Stimulated activated CD8-positive, alpha-beta memory T cell treated with anti-CD3 and anti-CD28 coated beads, Interleukin-15, amount 100 ng/mL, for 4 hours (primary cell): ENCODE data around the gene MTA3.

Source experiments
- DNase-seq, 2 donors: peaks; one replicate each; pipeline ENCODE4 v3.0.0-alpha.2; 2020; ENCODE audit warnings: low read depth in 2 of 2

MTA3 gene

DNA sequence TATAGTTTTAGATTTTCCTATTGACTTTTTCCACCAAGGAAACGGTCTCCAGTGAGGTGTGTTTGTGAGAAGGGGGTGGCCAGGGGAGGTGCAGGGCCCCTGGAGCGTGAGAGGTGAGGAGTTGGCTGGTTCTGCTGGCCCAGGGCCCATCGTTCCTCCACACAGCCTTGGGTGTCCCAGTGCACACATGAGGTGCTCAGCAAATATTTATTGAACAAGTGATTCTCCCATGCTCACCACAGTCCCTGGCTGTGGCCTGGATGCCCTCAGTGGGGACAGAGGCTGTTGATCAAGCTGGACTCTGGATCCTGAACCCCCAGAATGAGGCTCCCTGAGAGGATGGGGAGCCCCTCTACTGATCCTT is 219.0 kb downstream of the MTA3 start:
- DNase-seq = no peak

DNA sequence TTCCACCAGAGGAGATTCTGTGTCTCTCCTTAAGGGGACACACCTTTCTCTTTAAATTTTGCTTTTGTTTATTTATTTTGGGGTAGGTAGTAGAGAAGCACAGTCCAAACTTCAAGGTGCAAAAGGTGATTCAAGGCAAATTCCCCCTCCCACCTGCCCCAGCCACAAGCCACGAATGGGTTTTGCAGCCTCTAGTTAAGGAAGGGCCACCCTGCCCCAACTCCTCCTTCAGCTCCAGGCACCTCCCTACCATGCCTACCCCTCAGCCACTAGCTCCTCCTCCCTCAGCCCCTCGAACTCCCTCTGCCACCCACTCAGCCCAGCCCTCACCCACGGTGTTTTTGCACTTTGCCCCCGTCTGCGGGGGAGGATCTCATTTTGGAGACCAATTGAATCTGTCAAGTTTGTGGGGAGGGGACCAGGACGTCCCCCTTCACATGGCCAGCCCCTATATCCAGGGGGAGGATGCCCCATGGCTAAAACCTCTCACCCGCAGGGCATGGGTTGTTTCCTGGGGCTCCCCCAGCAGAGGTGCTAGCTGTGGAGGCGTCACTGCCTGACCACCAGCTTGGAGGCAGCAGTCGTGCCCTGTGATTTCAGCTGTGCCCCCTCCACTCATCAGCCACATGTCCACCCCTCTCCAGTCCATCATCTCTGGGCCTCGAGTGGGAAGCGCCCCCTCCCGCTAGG is 219.5 kb downstream of the MTA3 start:
- DNase-seq = no peak

DNA sequence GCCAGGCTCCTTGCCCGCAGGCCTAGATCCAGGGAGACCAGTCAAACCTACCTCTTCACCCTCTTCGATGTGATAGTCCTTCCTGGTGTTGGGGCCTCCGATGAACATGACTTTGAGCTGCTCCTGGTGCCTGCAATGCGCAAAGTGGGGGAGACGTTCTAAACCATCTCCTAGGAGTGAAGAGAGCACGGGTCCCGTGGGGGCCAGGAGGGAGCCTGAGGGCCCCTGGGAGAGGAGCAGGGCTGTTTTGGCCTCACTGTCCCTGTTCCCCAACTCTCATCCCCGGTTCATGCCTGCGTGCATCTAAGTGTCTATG is 220.0 kb downstream of the MTA3 start:
- DNase-seq = no peak

DNA sequence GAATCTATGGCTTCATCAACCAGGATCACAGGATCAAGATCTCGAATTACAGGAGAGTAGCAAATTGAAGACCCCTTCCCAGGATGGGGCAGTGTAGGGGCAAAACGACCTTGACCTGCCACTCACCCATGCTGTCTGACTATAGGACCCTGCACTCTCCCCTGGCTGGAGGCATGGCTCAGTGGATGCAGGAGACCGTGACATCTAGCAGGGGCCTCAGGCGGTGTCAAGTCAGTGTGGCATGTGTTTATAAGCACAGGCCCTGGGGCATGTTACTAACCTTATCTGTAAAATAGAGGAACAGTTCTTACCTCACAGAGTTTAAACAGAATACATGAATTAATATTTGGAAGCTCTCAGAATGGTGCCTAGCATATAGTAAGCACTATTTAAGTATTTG is 220.4 kb downstream of the MTA3 start:
- DNase-seq = no peak

DNA sequence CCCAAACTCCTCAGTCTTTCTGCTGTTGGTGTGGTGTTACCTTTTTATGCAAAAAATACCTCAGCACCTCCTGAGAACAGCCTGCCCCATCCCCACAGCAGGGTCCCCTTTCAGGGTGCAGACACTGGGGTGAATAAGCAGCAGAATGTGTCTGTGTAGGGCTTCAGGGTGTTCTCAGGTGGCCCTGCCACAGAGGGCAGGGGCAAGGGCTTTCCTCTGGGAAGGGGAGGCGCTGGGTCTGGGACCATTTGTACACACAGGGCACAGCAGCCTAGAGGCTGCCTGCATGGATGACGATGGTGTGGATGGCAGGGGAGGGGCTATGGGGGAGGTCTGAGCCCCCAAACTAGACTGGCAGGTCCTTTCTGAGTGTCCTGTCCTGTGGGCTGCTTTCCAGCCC is 221.3 kb downstream of the MTA3 start:
- DNase-seq = no peak

DNA sequence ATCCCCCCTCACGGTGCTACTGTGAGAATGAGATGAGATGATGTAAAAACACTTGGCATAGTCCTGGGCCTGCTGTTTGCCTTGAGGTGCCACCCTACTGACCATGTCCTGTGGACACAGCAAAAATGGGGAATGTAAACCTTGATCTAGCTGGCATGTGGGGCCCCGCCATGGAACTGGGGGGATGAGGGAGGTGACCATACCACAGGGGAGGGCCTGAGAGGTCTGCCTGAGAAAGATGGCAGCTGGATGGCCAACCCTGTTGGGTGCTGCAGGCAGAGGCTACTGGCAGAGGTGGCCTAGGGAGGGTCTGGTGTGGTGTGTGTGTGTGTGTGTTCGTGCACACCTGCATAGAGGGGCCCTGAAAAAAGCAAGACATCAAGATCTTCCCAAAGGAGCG is 223.2 kb downstream of the MTA3 start:
- DNase-seq = no peak

DNA sequence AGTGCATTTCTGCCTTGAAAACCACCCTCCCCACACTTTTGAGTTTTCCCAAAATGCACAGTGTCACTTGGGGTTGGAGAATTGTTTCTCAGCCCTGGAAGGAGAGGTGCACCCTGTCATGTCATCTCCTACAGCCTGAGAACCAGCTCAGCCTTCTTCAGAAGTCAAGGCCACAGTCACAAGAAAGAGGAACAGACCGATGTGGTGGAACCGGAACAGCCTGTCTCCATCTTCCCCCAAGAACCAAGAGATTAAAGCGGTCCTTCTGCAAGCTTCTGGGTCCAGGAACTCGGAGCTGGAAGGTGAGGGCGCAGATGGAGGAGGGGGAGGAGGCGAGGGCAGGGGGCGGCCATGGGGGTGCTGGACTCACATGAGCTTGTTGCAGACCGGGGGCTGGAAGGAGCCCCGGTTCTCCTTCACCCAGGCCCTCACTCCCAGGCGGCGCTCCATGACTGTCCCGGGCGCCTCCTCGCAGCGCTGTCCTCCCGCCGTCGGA is 223.7 kb downstream of the MTA3 start:
- no peak for DNase-seq

DNA sequence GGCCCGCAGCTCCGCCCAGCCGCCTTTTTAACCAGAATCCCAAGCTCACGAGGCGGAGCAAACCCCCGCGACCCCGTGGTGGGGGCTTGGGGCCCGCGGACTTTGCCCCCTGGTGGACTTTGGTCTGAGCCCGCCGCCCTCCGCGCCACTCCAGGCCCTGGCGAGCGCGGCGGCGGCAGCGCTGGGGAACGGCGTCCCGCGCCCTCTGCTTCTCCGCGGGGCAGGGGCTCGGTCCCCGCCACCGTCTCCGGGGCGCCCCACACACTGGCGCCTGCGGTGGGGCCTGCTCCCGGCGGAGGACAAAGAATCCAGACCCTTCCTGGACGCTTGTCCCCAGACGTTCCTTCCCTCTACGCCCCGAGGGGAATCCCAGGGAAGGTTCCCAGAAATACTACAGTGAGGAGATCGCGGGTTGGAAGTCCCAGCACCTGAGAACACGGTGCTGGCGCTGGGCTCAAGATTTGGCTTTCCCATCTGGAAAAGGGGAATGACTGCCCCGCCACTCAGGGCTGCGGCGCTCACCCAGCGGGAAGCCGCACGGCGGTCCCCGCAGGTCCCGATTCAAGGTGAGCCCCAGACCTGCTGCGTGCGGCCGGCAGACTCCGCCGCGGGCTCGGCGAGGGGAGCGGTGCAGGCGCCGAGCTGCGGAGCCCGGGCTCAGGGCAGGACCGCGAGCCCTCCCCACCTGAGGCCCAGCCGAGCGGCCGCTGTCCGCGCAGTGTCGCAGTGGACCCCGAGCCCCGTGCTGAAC is 224.3 kb downstream of the MTA3 start, which contains the start of gene HAAO:
TSS of gene HAAO (minus strand) at position 1 of the 751 bp plus-strand sequence. CDS start 47 bp downstream, outside the sequence.
- no peak for DNase-seq

DNA sequence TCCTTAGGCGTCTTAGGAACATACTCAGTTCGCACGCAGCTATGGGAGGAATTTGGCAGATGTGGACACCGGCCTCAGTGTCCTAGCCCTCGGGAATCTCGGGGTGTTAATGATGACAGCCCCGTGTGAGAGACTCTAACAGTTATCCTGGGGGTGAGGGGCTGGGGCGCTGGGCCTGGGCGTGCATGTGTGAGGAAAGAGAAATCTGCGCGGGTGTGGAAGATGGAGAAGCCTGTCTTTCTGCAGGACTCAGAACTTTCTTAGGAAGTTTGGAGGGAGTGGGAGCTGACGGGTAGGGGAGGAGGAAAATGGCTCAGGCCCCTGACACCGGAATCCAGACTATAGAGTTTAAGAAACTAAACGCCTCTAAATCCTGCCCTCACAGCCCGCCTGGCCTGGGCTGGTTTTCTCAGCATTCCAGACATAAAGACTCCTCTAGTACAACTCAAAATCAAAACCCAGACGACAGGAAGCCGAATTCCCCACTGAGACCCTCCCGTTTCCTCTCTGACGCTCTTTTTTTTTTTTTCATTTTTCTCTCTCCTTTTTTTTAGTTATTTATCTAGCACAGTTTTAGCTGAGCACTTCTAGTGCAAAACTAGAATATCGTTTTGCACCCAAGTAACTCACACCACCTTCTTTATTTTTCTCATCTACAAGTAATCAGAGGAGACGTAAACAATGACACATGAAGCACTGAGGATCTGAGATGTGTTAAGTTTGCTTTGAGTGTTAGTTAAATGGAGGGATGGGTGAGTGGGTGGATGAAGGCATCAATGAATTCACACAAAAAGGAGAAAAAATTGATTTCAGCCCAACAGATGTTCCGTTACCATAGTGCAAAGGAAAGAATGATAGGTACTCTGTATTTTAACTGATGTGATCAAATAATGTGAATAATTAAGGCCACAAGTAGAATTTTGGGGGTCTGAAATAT is 225.2 kb downstream of the MTA3 start:
- DNase-seq = no peak

DNA sequence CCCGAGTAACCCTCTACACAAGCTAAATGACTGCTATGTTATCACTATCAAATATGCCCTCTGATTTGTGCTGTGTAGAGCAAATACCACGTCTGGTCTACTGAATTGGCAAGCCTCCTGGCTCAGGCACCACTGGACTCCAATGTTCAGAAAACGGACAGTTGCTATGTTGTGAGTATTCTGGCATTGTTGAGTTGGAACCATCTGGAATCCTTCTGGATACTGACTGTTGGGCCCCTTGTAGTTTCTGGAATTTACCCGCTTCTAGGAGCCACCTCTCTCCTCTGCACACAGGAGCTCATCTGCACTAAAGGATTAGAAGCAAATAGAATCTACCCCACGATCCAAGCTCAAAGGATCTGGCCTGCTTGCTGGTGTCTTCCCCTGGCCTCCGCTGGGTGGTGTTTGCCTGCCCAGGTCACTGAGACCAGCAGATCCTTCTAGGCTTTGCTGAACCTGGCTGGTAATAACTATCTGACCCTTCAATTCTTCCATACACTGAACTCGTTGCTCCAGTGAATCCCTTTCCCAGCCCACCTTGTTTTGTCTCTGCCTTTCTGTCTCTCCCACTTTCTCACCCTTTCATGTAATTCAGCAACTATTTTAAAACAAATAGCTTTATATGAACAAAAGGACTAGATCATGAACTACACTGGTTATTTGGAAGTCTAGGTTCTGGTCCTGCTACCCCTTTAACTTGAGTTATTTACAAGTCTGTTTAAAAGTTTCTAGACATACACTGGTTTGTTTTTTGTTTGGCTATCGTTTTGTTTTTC is 226.0 kb downstream of the MTA3 start:
- DNase-seq = no peak

DNA sequence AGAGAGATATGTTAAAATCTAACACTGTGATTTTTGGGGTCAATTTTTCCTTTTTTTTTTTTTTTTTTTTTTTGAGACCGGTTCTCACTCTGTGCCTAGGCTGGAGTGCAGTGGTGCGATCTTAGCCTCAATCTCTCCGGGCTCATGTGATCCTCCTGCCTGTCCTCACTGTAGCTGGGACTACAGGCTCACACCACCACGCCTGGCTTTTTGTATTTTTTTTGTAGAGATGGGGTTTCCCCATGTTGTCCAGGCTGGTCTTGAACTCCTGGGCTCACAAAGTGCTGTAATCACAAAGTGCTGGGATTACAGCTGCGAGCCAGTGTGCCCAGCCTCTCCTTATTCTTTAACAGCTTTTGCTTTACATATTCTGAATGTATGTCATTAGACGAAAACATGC is 226.8 kb downstream of the MTA3 start:
- DNase-seq = no peak

DNA sequence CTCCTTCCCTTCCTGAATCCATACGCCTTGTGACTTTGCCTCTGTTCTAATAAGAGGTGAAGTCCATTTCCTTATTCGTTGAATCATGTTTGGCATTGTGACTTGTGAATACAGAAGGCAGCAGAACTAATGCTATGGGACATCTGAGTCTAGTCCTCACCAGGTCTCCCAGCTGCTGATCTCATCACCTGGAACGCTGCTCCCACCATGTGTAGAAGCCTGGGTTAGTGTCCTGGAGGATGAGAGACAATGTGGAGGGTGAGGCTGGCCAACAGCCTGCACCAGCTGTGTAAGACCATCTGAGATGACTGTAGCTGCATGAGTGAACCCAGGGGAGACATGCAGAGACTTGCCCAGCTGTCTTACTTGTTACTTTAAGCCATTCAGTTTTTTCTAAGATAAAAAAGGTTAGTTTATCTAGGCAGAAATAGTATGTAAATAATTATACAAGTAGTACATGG is 227.4 kb downstream of the MTA3 start:
- no peak for DNase-seq

DNA sequence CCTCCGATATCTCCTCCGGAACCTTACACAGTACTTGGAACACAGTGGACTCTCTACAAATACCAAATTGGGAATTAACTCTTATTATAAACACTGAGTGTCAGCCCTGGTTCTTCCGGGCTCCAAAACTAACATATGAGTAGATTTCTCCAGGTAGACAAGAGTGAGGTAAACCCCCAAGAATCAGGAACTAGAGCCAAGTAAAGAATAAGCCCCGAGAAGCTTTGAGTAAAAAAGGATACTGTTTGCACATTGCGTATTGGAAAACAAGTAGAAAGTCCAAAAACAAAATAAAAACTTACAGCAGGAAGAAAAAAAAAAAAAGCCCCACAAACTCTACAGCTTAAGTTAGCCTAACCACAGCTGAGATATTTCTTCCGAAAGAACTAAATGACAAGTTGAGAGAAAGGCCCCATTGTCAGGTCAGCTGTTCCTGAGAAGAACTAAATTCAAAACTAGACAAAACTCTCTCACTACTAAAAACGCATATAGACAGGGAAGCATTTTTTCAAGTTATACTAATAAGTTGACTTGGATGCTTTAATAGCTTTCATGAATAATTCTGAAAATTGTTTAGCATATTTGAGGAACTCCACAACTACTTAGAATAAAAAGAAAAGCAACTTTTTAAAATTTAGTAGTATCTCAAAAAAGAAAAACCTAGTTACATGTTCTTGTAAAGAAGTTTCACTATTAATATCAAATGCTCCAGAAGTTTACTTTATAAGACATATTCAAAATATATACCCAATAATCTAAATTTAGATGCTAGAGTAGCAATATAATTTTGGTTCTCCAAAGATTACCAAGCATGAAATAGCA is 228.2 kb downstream of the MTA3 start:
- DNase-seq = no peak

DNA sequence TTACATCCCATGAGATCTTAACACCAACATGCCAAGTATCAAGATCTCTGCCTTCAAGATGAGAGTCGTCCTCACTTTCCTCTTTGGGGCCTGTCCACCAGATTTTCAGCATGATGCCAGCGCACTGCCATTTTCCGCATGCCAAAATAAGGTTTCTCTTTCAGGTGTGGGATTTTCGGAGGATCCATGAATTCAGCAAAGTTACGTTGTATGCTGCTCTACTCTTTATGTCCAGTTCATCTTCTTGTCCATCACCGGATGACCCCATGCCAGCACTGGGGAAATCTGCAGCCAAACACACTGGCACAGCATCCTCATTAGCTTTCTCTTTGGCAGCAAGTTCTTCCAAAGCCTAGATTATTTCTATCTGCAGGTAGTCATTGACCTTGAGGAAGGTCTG is 228.8 kb downstream of the MTA3 start:
- no peak for DNase-seq

DNA sequence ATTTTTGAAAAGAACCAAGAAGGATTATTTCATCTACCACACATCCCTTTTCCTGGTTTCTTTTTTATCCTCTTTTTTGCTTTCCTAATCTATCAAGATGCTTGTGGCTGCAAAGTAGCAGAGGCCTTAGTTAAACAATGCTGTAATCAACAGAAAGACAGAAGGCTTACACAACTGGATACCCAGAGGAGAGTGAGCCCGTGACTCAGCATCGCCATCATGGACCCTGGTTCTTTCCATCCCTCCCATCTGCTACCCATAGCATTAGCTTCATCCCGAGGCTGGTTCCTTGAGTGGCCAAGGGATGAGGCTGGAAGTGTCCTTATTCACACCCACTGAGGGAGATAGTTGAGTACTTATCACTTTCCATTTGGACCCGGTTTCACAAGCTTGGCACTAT is 231.4 kb downstream of the MTA3 start:
- no peak for DNase-seq

DNA sequence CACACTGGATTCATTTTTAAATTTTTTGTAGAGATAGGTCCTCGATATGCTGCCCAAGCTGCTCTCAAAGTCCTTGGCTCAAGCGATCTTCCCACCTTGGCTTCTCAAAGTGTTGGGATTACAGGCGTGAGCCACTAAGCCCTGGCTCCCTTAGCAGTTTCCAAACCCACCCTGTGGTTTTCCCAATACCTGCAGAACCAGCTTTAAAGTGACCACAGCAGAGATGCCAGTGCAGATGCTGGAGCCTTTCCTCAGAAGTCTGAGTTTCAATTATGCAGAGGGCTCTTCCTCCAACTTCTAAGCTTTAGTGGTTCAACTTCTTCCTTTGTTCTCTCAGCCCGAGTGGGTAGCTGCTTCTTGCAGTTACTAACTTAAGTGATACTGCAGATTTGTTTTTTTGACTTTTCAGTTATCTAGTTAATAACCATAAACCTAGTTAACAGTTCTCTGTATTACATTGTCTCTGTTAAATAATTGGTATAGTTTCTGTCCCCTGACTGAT is 232.1 kb downstream of the MTA3 start:
- DNase-seq = no peak

DNA sequence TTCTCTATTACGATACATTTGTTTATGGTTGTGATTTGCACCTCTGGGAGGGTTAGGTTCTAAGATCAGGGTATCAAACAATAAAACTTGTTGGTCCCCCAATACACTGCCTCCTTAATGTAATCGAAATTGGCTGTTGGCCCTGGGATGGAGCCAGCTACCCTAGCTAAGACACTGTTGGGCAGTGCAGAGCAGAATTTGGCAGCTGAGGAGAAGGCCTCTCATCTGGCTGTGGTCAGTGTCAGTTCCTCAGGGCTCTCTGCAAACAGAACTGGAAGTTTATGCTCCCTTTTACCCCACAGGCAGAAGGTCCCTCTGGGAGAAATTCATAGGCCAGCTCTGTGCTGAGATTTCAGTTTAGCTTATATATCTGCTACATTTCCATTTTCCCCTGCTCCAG is 232.5 kb downstream of the MTA3 start:
- DNase-seq = no peak

DNA sequence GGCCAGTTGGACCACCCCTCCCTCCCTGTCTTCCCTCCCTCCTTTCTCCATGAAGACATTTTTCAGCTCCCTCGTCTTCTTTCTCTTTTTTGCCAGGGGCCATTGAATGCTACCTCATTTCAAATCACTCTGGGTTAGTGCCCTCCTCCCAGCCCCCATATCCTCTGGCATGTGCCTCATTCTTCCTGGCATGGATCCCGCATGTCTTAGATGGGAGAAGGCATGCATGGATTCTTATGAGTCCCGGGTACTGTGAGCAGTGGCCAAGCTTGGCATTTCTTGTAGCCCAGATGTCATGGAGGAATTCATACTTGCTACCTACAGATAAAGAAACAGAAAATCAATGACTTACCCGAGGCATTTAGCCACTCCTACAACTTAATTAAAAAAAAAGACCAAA is 232.9 kb downstream of the MTA3 start:
- DNase-seq = no peak

DNA sequence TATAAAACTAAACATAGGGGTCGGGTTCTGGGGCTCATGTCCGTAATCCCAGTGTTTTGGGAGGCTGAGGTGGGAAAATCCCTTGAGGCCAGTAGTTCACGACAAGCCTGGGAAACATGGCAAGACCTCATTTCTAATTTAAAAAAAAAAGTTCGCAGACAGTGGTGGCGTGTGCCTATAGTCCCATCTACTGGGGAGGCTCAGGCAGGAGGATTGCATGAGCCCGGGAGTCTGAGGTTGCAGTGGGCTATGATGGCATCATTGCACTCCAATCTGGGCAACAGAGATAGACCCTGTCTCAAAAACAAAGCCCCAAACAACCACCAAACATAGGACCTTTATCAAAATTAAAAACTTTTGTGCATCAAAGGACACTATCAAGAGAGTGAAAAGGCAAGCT is 233.7 kb downstream of the MTA3 start:
- no peak for DNase-seq

DNA sequence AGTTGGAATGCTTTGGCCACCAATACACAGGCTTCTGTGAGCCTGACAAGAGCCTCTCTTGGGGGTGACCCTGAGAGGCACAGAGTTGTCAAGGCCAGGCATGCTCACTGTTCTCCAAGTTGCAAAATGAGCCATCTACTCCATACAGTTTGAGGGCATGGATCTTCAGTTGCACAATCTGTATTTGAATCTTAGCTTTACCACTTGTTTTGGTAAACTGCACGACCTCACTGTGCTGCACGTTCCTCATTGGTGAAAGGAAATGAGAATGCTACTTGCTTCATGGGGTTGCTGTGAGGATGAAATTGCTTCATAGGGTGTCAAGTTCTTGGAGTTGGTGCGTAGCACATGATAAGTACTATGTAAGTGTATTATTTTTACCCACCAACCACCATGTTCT is 235.9 kb downstream of the MTA3 start:
- DNase-seq = no peak

DNA sequence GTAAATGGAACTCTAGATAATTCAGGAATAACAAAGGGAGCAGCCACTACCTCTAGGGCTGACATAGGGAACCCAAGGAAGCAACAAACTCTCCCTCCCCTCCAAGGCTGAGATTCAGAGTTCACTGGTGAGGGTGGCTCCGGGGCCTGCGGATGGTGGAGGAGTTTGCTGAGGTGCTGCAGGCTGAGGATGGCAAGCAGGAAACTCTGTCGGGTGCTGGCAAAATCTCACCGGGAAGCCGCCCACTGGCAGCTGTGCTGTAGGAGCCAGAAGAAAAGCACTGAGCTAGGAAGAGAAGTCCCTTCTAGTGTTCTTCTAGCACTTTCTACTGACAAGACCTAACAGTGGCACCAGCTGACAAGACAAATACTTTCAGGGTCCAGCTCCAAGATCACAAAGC is 236.5 kb downstream of the MTA3 start:
- DNase-seq = no peak
